ENCODE results near the gene TBC1D22A.

The TBC1D22A gene

GRCh38 chr22:46863794-46864193 lies 101.3 kb downstream of the TBC1D22A start:
- no peak for DNase-seq

- DNase-seq: no peak
Observed at GRCh38 chr22:46864314-46865051, 102.0 kb downstream of the TBC1D22A start.

GRCh38 chr22:46865052-46865434 lies 102.6 kb downstream of the TBC1D22A start:
- no peak for DNase-seq

DNA sequence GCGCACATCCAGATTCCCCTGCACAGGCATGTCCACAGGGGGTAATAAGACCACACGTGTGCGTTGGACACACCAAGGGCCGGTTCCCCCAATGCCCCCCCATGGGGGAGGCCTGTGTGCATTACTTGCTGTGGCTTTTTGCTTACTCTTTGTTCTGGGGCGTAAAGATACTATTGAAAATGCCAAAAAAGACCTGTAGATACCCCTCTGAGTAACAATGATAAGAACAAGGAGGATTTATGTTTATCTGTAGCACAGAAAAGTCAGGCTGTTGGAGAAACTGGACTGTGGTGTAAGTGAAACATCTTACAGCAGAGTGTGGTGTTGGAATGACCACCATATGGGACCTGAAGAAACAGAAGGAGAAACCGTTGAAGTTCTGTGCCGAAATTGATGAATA lies 103.2 kb downstream of the TBC1D22A start:
- no peak for DNase-seq

DNA sequence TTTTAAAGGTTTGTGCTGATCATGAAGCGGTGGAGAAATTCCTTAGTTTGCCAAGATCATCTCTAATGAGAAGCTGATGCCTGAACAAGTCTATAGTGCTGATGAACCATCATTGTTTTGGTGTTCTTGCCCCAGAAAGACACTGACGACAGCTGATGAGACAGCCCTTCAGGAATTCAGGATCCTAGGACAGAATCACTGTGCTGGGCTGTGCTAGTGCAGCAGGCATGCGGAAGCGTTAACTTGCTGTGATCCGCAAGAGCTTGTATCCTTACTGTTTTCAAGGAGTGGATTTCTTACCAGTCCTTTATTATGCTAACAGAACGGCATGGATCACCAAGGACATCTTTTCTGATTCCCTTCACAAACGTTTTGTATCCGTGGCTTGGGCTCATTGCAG lies 104.1 kb downstream of the TBC1D22A start:
- no peak for DNase-seq

GRCh38 chr22:46867106-46867505 lies 104.7 kb downstream of the TBC1D22A start:
- no peak for DNase-seq

DNA sequence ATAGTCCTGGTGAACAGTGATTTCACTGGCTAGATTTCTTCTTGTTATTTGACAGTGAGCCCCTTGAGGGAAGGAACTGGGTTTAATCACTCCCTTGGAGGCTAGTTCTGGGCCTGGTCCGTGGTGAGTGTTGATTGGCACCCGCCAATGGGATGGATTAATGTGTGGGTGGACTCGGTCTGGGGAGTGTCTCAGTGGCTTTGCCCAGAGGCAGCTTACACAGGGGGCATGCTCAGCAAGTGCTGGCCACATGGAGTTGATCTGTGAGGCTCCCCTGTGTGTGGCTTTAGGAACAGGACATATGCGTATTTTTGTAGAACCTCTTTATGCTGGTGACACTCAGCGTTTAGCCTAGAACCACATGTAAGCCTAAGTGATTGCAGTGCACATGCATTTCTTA lies 106.9 kb downstream of the TBC1D22A start:
- no peak for DNase-seq

DNA sequence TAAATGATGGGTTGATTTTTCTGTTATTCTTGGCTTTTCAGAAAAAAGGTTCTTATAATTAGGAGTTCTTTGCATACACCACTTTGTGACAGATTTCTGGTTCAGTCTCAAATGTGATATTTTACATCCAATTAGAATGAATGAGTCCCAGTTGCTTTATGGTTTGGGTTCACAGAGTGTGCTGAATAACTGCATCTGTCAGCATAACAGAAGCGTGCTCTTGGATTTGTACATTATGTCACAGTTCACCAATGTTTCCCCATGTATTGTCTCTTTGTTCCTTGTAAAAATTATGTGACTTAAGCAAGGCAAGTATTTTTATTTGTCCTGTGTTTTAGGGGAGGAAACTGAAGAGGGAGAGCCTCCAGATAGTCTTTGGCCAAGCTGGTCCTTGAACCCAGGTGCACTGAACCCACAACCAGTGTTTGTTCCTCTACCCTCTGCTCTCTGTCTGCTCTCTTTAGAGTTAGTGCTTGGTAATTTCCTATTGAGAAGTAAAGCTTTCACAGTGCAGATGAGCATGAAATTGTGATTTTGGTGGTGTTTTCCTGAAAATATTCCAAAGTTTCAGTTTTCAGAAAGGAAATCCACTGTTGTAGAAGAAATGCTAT lies 107.5 kb downstream of the TBC1D22A start:
- no peak for DNase-seq

- DNase-seq: no peak
Observed at GRCh38 chr22:46871826-46872225, 109.4 kb downstream of the TBC1D22A start.

- DNase-seq: no peak
Observed at GRCh38 chr22:46875089-46875488, 112.6 kb downstream of the TBC1D22A start.

DNA sequence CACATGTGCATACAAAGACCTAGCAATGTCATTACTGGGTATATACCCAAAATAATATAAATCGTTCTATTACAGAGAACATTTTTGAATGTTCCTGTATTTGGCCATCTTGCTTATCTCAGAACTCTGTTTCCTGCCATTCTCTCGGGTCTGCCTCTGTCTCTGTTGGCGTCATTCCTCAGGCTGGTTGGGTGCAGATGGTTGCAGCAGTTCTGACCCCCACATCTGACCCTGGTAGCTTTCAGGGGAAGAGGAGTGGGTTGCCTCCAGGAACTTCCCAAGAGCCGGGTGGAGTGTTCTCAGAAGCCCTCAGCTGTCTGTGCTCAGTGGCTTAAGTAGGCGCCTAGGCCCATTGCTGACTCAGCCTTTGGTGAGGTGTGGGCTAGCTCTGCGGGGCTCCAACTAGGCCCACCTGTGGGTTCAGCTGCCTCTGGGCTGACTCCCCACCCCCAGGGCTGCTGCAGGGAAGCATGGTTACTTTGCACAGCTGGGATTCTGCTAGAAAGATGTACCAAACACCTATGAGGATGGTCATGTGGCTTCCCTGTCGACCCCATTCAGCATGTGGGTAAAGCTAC lies 114.0 kb downstream of the TBC1D22A start:
- DNase-seq: no peak

DNA sequence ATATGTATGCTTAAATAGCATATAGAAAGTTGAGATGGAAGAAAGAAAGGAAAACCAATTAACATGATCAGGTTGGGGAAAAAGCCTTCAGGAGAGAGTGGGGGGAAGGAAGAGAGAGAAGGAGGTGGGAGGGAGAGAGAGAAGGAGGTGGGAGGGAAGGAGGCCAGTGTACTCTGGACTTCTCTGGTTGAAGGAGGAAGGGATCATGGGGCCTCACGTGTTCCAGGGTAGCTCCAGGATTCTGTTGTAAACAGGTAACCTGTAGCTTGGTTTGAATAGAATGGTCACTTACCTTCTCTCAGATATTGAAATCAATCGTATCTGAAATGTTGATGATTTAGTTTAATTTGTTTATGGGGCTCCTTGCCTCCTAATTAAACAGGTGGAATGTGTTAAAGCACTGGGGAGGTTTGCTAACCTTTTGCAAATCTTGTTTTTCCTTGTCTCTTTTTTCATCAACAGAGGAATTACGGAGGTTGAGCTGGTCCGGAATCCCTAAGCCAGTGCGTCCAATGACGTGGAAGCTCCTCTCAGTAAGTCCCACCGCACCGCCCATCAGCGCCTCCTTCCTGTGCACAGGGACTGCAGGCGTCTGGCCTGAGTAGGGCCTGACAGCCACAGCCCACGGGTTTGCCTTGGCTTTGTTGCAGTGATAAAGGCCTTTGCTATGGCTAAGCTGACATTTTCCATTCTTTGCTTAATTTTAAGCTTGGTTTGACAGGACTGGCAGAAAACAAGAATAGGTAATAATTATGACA lies 115.9 kb downstream of the TBC1D22A start:
- no peak for DNase-seq

GRCh38 chr22:46879083-46879482 lies 116.6 kb downstream of the TBC1D22A start:
- DNase-seq: no peak

- DNase-seq: no peak
Observed at GRCh38 chr22:46881373-46882118, 119.1 kb downstream of the TBC1D22A start.

GRCh38 chr22:46883092-46883910 lies 120.9 kb downstream of the TBC1D22A start:
- DNase-seq: no peak

DNA sequence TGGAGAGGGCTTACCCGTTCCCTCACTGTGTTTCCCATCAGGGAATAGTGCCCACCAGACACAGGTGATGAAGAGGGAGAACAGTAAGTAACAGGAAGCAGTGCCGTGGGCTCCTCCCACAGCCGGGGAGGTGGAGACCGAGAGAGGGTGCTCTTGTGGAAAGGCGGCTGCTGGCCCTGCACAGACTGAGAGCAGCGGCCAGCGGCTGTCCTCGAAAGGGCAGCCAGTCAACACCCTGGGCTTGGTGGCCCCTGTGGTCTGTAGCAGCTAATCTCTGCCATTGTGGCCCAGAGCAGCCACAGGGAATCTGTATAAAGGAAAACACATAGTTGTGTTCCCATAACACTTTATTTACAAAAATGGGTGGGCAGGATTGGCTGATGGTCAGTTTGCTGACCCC lies 121.9 kb downstream of the TBC1D22A start:
- DNase-seq: no peak

- DNase-seq: no peak
Observed at GRCh38 chr22:46887978-46888377, 125.5 kb downstream of the TBC1D22A start.

- DNase-seq: no peak
Observed at GRCh38 chr22:46890819-46891218, 128.4 kb downstream of the TBC1D22A start.

- DNase-seq: no peak
Observed at GRCh38 chr22:46891382-46891951, 129.0 kb downstream of the TBC1D22A start.

DNA sequence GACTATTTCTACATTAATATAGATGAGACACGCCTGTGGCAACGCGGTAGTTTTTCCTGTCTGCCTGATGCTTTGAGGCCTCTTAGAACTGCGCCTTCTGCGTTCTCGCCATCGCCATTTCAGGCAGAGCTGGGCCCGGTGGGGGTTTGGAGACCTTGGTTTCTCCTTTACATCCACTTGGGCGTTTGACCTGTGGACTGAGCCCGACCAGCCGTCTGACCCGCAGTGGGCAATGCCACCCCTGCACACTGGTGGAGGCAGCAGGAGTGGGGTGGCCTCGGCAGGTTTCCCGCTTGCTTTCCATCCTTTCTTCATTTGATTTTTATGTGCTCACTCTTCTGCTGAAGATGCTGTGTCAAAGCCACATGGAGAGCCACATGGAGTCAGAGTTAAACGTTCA lies 130.4 kb downstream of the TBC1D22A start:
- DNase-seq: no peak

DNA sequence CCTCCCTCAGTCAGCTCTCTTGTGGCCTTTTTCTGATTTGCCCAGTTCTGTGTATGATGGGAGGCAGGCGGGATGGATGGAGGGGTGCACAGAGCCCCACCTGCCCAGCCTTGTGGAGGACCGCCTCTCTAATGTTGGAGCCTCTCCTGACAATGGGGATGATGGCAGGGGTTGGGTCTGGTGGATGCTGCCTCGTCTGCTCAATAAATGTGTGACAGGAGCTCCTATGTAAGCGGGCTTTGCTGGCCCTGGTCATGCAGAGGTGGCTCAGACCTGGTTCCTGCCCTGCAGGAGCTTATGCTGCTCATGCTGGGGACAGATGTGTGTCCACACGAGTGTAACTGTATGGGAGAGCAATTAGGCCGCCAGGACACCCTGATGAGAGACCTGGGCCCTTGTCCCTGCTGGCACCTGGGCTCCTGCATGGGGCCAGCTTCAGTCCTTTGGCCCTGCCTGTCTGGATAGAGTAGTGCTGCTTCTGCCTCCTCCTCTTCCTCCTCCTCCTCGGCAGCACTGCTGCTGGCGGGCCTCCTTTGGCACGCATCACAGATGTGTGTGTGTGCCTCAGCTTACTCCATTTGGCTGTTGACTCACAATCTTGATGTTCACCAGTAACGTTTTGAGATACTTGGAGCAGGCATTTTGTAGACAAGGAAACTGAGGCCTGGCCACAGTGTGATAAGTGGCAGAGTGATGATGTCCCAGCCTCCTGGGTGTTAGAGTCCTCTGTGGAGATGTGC lies 131.0 kb downstream of the TBC1D22A start:
- no peak for DNase-seq
